ENCODE results near the gene FBXL7.

DNA sequence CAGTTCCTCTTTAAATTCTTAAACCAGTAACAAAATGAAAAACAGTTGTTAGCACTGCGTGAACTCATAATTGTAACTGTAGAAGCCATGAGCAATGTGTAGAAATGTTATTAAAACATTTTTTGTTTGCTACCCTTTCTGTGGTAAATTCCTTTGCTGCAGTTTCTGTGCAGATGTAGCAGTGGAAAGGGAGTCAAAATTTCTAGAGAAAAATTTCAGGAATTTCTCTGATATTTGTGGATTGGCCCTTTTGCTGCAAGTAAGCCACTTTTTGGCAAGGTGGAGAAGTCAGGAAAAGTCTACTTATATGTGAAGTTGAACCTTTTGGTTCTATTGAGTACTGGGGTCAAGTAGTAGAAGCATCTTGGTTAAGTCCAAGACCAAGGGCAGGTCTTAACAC is 10.1 kb downstream of the FBXL7 start:
- TF ChIP-seq, protein P1, sequence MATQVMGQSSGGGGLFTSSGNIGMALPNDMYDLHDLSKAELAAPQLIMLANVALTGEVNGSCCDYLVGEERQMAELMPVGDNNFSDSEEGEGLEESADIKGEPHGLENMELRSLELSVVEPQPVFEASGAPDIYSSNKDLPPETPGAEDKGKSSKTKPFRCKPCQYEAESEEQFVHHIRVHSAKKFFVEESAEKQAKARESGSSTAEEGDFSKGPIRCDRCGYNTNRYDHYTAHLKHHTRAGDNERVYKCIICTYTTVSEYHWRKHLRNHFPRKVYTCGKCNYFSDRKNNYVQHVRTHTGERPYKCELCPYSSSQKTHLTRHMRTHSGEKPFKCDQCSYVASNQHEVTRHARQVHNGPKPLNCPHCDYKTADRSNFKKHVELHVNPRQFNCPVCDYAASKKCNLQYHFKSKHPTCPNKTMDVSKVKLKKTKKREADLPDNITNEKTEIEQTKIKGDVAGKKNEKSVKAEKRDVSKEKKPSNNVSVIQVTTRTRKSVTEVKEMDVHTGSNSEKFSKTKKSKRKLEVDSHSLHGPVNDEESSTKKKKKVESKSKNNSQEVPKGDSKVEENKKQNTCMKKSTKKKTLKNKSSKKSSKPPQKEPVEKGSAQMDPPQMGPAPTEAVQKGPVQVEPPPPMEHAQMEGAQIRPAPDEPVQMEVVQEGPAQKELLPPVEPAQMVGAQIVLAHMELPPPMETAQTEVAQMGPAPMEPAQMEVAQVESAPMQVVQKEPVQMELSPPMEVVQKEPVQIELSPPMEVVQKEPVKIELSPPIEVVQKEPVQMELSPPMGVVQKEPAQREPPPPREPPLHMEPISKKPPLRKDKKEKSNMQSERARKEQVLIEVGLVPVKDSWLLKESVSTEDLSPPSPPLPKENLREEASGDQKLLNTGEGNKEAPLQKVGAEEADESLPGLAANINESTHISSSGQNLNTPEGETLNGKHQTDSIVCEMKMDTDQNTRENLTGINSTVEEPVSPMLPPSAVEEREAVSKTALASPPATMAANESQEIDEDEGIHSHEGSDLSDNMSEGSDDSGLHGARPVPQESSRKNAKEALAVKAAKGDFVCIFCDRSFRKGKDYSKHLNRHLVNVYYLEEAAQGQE (IDR thresholded peaks at IDR 0.05; ENCODE audit: low read depth): no peak
- TF ChIP-seq EP300 (IDR thresholded peaks at IDR 0.05; ENCODE audit: borderline replicate concordance): no peak
- no peak for TF ChIP-seq EGR1 (IDR thresholded peaks at IDR 0.05)
- TF ChIP-seq, protein P2, sequence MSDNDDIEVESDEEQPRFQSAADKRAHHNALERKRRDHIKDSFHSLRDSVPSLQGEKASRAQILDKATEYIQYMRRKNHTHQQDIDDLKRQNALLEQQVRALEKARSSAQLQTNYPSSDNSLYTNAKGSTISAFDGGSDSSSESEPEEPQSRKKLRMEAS (IDR thresholded peaks at IDR 0.05): no peak
- no peak for TF ChIP-seq FOXM1 (IDR thresholded peaks at IDR 0.05; ENCODE audit: borderline replicate concordance, low read depth)
- no peak for TF ChIP-seq CREB1 (IDR thresholded peaks at IDR 0.05; ENCODE audit: low read depth)
- no peak for TF ChIP-seq TCF12 (IDR thresholded peaks at IDR 0.05; ENCODE audit: low read depth)

Measured in Ishikawa (cell line).